ENCODE measurements around the gene BTBD10.

- no peak for TF ChIP-seq POLR2A (IDR thresholded peaks at IDR 0.05)
- no peak for TF ChIP-seq CTCF (IDR thresholded peaks at IDR 0.05)
These were observed 22.7 kb downstream of the BTBD10 start for GRCh38 chr11:13440100-13440855.
